ENCODE measurements around the gene EIF4A3. TPM values are rescaled to one million over a fixed set of nuclear protein-coding genes. Genes with fewer than 3 reads are reported as not detected.

The EIF4A3 gene
- total RNA-seq, result 114 and 178 TPM in 2 replicates

DNA sequence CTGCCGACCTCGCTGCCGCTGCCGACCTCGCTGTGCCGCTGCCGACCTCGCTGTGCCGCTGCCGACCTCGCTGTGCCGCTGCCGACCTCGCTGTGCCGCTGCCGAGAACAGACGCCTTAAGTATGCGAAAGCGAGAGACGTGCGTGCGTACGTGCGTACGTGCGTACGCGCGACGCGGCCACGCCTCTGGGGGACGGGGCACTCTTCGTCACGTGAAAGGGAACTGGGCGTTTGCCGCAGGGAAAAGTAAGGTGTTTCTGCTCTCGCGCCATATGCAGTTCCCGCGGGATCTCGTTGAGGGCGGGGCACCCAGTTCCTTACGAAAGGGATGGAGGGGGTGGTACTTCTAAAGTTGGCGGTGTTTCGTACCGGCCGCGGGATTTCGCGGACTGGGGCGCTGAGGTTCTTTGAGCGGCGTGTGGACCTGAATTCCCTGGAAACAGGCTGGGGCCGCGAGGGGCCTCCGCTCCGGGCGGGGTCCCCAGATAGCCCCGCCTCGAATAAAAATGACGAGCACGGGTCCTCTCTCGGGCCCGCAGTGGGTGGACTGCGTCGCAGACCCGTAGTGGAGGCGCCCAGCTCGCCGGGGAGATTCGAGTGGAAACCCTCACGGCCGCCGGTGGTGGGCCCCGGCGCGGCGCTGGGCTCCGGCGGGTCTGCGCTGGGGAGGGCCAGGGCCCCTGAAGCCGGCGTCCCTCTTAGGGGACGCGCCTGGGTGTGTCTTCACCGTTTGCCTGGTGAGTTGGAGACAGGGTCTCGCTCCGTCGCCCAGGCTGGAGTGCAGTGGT lies at the start of gene EIF4A3:
Gene EIF4A3, minus strand, starts transcription at position 94 of the 788 bp plus-strand sequence. CDS start 167 bp downstream, outside the sequence.

DNA sequence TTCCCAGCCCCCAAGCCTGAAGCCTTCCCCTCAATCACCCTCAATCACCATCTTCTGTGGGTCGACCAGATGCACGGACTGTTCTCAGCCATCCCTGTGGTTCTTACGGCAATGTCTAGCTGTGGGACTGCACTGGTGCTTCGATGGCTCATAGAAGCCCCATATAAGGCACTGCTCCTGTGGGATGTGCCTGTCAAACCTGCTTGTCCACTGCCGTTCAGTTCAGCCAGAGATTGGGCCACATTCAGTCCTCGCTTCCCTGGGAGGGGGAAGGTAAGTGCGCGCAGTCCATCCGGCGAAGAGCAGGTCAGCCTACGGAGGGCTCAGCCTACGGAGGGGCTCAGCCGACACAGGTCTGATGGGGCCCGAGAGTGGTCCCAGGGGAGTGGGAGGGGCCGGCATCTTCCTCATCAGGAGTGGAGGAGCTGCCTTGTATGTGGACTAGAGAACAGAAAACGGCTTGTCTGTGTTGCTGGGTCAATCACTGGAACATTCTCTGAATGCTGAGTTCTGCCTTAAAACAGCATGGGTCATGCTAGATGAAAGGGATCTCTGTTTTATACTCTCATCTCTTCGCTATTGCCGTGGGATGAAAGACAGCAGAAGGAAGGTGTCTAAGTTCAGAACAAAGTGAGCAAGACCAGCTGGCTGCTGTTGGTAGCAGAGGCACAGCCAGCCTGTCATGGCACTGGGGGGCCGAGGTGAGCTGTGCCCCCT lies 23.0 kb upstream of the EIF4A3 start, which contains the start of gene CARD14:
Gene CARD14, plus strand, starts transcription at position 247 of the 717 bp plus-strand sequence. CDS start 11,409 bp downstream, outside the sequence.

DNA sequence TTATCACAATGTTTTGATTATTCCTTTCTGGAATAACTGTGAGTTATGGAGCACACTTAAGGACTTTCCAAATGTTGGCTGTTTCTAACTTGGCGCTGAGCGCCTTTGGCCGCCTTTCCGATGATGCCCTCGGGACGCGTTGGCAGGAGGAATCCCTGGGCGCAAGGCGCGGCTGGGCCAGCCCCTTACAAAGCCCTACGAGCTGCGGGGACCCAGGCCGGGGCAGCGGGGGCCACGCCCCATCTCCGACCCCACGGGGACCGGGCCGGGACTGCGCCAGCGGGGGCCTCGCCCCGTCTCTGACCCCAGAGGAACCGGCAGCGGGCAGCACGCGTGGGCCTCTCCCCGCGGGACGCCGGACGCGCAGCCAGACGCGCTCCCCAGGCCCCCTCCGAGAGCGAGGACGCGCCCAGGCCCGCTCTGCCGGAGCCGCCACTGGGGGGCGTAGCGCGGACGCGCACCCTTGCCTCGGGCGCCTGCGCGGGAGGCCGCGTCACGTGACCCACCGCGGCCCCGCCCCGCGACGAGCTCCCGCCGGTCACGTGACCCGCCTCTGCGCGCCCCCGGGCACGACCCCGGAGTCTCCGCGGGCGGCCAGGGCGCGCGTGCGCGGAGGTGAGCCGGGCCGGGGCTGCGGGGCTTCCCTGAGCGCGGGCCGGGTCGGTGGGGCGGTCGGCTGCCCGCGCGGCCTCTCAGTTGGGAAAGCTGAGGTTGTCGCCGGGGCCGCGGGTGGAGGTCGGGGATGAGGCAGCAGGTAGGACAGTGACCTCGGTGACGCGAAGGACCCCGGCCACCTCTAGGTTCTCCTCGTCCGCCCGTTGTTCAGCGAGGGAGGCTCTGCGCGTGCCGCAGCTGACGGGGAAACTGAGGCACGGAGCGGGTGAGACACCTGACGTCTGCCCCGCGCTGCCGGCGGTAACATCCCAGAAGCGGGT lies 45.6 kb downstream of the EIF4A3 start, which contains the start of gene GAA:
Gene GAA, plus strand, starts transcription at position 571 of the 935 bp plus-strand sequence. CDS start 3,006 bp downstream, outside the sequence.

Small RNAs within 50 kb of the gene (small RNA-seq; reads per million reads assigned to genes)
- not detected for gene AC087741.2 (ENCODE audit: low replicate concordance)
- not detected for gene MIR1268B (ENCODE audit: low replicate concordance)

Other genes starting within 250 kb of the EIF4A3 start
- gene TBC1D16, start 111.3 kb downstream of the EIF4A3 start, total RNA-seq, result 38.1 and 46.0 TPM in 2 replicates
- 3.0 and 6.3 TPM in 2 replicates for gene CCDC40, start 110.5 kb downstream of the EIF4A3 start, total RNA-seq
- 12.3 and 54.7 TPM in 2 replicates for gene GAA, start 45.5 kb downstream of the EIF4A3 start, total RNA-seq
- 0.43 and 0.44 TPM in 2 replicates for gene CARD14, start 22.9 kb upstream of the EIF4A3 start, total RNA-seq
- gene SGSH, start 73.2 kb upstream of the EIF4A3 start, total RNA-seq, result 10.3 and 40.0 TPM in 2 replicates
- gene SLC26A11, start 73.3 kb upstream of the EIF4A3 start, total RNA-seq, result 12.9 and 17.5 TPM in 2 replicates
- 103 and 141 TPM in 2 replicates for gene RNF213, start 113.7 kb upstream of the EIF4A3 start, total RNA-seq

All from placental pericyte (primary cell).